HEK293 (cell line): ENCODE measurements around the gene DDX50.

Experiments used
- RBAK ChIP-seq: fragments of 450-650 bp; formaldehyde crosslinking; IDR thresholded peaks from 2 replicates; pipeline ENCODE4 v1.5.1; 2016; ENCODE audit warnings: missing biosample characterization, missing genetic modification characterization
- ZNF221 ChIP-seq: fragments of 450-650 bp; formaldehyde crosslinking; IDR thresholded peaks from 2 replicates; pipeline ENCODE4 v1.5.1; 2017; ENCODE audit warnings: missing biosample characterization, missing genetic modification characterization, borderline replicate concordance
- ZSCAN16 ChIP-seq: fragments of 450-650 bp; formaldehyde crosslinking; IDR thresholded peaks from 2 replicates; pipeline ENCODE4 v1.5.1; 2016; ENCODE audit warnings: missing biosample characterization, missing genetic modification characterization
- TF ChIP-seq, protein P1 (sequence below): fragments of 450-650 bp; IDR thresholded peaks from 2 replicates; pipeline ENCODE4 v1.5.1; 2018; ENCODE audit warnings: missing biosample characterization, missing genetic modification characterization
- TF ChIP-seq, protein P2 (sequence below): fragments of 450-650 bp; formaldehyde crosslinking; IDR thresholded peaks from 2 replicates; pipeline ENCODE4 v1.5.1; 2016; ENCODE audit warnings: missing biosample characterization, missing genetic modification characterization
- TF ChIP-seq, protein P3 (sequence below): fragments of 450-650 bp; formaldehyde crosslinking; IDR thresholded peaks from 2 replicates; pipeline ENCODE4 v1.5.1; 2016; ENCODE audit warnings: missing biosample characterization, missing genetic modification characterization

DNA sequence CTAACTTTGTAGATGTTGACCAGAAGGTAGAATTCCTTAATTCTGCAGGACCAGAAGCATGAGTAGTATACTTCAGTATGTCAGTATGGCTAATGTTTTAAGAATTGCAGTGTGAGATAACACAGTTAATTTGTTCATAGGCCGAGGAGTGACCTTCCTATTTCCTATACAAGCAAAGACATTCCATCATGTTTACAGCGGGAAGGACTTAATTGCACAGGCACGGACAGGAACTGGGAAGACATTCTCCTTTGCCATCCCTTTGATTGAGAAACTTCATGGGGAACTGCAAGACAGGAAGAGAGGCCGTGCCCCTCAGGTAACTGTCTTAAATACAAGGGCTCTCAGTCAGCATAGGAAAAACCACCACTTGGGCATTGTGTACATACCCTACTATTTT, 62.0 kb downstream of the DDX50 start:
- TF ChIP-seq, protein P1, sequence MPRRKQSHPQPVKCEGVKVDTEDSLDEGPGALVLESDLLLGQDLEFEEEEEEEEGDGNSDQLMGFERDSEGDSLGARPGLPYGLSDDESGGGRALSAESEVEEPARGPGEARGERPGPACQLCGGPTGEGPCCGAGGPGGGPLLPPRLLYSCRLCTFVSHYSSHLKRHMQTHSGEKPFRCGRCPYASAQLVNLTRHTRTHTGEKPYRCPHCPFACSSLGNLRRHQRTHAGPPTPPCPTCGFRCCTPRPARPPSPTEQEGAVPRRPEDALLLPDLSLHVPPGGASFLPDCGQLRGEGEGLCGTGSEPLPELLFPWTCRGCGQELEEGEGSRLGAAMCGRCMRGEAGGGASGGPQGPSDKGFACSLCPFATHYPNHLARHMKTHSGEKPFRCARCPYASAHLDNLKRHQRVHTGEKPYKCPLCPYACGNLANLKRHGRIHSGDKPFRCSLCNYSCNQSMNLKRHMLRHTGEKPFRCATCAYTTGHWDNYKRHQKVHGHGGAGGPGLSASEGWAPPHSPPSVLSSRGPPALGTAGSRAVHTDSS = no peak
- TF ChIP-seq ZNF221 (tag by site-specific recombination) (no peak), ZSCAN16 (tag by site-specific recombination) (no peak), RBAK (tag by site-specific recombination) (no peak)
- TF ChIP-seq, protein P2, sequence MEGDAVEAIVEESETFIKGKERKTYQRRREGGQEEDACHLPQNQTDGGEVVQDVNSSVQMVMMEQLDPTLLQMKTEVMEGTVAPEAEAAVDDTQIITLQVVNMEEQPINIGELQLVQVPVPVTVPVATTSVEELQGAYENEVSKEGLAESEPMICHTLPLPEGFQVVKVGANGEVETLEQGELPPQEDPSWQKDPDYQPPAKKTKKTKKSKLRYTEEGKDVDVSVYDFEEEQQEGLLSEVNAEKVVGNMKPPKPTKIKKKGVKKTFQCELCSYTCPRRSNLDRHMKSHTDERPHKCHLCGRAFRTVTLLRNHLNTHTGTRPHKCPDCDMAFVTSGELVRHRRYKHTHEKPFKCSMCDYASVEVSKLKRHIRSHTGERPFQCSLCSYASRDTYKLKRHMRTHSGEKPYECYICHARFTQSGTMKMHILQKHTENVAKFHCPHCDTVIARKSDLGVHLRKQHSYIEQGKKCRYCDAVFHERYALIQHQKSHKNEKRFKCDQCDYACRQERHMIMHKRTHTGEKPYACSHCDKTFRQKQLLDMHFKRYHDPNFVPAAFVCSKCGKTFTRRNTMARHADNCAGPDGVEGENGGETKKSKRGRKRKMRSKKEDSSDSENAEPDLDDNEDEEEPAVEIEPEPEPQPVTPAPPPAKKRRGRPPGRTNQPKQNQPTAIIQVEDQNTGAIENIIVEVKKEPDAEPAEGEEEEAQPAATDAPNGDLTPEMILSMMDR (tag by site-specific recombination) = no peak
- TF ChIP-seq, protein P3, sequence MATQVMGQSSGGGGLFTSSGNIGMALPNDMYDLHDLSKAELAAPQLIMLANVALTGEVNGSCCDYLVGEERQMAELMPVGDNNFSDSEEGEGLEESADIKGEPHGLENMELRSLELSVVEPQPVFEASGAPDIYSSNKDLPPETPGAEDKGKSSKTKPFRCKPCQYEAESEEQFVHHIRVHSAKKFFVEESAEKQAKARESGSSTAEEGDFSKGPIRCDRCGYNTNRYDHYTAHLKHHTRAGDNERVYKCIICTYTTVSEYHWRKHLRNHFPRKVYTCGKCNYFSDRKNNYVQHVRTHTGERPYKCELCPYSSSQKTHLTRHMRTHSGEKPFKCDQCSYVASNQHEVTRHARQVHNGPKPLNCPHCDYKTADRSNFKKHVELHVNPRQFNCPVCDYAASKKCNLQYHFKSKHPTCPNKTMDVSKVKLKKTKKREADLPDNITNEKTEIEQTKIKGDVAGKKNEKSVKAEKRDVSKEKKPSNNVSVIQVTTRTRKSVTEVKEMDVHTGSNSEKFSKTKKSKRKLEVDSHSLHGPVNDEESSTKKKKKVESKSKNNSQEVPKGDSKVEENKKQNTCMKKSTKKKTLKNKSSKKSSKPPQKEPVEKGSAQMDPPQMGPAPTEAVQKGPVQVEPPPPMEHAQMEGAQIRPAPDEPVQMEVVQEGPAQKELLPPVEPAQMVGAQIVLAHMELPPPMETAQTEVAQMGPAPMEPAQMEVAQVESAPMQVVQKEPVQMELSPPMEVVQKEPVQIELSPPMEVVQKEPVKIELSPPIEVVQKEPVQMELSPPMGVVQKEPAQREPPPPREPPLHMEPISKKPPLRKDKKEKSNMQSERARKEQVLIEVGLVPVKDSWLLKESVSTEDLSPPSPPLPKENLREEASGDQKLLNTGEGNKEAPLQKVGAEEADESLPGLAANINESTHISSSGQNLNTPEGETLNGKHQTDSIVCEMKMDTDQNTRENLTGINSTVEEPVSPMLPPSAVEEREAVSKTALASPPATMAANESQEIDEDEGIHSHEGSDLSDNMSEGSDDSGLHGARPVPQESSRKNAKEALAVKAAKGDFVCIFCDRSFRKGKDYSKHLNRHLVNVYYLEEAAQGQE = no peak
